K562 (cell line): ENCODE measurements around the gene MAZ. TPM values are rescaled to one million over a fixed set of nuclear protein-coding genes. Genes with fewer than 3 reads are reported as not detected.

Source experiments
- ATAC-seq: fragments of 200-7000 bp; cut with Tn5 transposase; 3 replicates; pipeline ENCODE4 v1.9.1; 2020; ENCODE audit warnings: moderate library complexity
- BruUV-seq: library from RNA; stranded (reverse); fragments of 400-500 nt; replicated peaks from 2 replicates; lab custom pipeline; 2021; lab: Mats Ljungman, UMichigan
- CTCF ChIA-PET: fragments of 300-600 bp; formaldehyde crosslinking; extraction: SDS; loops from one replicate; lab custom pipeline; 2021; ENCODE audit warnings: low intra/inter-chr PET ratio; lab: Yijun Ruan, JAX
- POLR2A ChIA-PET: fragments of 300-600, 350-650 bp; sonication (Branson Sonifier 250); formaldehyde crosslinking; extraction: SDS; loops from one replicate; lab custom pipeline; 2021; ENCODE audit warnings: antibody characterized with exemption, inconsistent platforms; lab: Yijun Ruan, JAX
- DNase-seq, 4 experiments: peaks; one replicate each; pipeline versions ENCODE4 v3.0.0 to v3.0.0-alpha.2; 2011 to 2018; ENCODE audit warnings: low spot score in 3 of 4, mixed read lengths in 3 of 4; ENCODE audit errors: extremely low read depth in 1 of 4
- FAIRE-seq: peaks from 2 replicates; lab custom pipeline; 2011; peaks lifted over from hg19 to GRCh38; lab: Jason Lieb, UNC
- H2AFZ ChIP-seq: 2 replicates; pipeline ENCODE4 v1.6.0; 2011; ENCODE audit warnings: low read depth, low read length, control low read depth, inconsistent platforms
- H3K27ac ChIP-seq: fragments of 200-600 bp; 3 replicates; pipeline ENCODE4 v1.8.0; 2011; ENCODE audit warnings: low read depth, mild to moderate bottlenecking, control low read depth, inconsistent platforms, low read length, moderate library complexity, mixed read lengths; ENCODE audit errors: extremely low read depth
- H3K27me3 ChIP-seq, 2 experiments: fragments of 300-600 bp in 1 of 2; 2 replicates in 1 of 2; 3 replicates in 1 of 2; pipeline versions ENCODE4 v1.6.0 to v1.8.0; 2011; ENCODE audit warnings: inconsistent platforms in 2 of 2, low read length in 2 of 2, mild to moderate bottlenecking in 1 of 2, mixed read lengths in 1 of 2, moderate library complexity in 1 of 2; ENCODE audit not compliant: control insufficient read depth in 2 of 2, insufficient read depth in 2 of 2
- H3K36me3 ChIP-seq: fragments of 300-600 bp; 3 replicates; pipeline ENCODE4 v1.8.0; 2011; ENCODE audit warnings: mild to moderate bottlenecking, low read length, inconsistent platforms; ENCODE audit not compliant: control insufficient read depth, insufficient read depth
- H3K4me1 ChIP-seq, 2 experiments: fragments of 200-600 bp in 1 of 2; replicated peaks in 1 of 2; 2 replicates in 1 of 2; 3 replicates in 1 of 2; pipeline versions ENCODE4 v1.5.1 to v1.8.0; 2011; ENCODE audit warnings: inconsistent platforms in 2 of 2, low read length in 2 of 2, mild to moderate bottlenecking in 1 of 2, mixed read lengths in 1 of 2, moderate library complexity in 1 of 2; ENCODE audit not compliant: control insufficient read depth in 2 of 2, insufficient read depth in 2 of 2
- H3K4me2 ChIP-seq: 2 replicates; pipeline ENCODE4 v1.6.1; 2011; ENCODE audit warnings: low read length, control low read depth, inconsistent platforms, mixed read lengths; ENCODE audit not compliant: insufficient read depth
- H3K4me3 ChIP-seq: fragments of 200-600 bp; sonication (generic), shearing (Covaris generic); 2 replicates; pipeline ENCODE4 v1.5.1; 2016; ENCODE audit warnings: control low read depth, inconsistent platforms
- H3K79me2 ChIP-seq: fragments of 200-600 bp; 3 replicates; pipeline ENCODE4 v1.8.0; 2011; ENCODE audit warnings: low read length, inconsistent platforms; ENCODE audit not compliant: control insufficient read depth, insufficient read depth
- H3K9ac ChIP-seq, 2 experiments: 2 replicates each; pipeline versions ENCODE4 v1.6.0 to v1.6.1; 2011; ENCODE audit warnings: low read depth in 2 of 2, low read length in 2 of 2, control low read depth in 1 of 2, inconsistent platforms in 1 of 2, mild to moderate bottlenecking in 1 of 2, mixed read lengths in 1 of 2; ENCODE audit not compliant: insufficient read depth in 1 of 2
- H3K9me1 ChIP-seq: one replicate; pipeline ENCODE4 v1.6.0; 2011; ENCODE audit warnings: inconsistent platforms, mild to moderate bottlenecking, low read length, moderate library complexity; ENCODE audit not compliant: control insufficient read depth, insufficient read depth
- H3K9me3 ChIP-seq: replicated peaks from 2 replicates; pipeline ENCODE4 v1.5.1; 2011; ENCODE audit warnings: low read depth, low read length, inconsistent platforms; ENCODE audit not compliant: control insufficient read depth, insufficient read depth
- H4K20me1 ChIP-seq: replicated peaks from 2 replicates; pipeline ENCODE4 v1.6.1; 2011; ENCODE audit warnings: low read length, inconsistent platforms, mixed read lengths; ENCODE audit not compliant: control insufficient read depth, insufficient read depth
- NFIC ChIP-seq: fragments of 450-650 bp; IDR thresholded peaks from 2 replicates; pipeline ENCODE4 v1.6.1; 2017; ENCODE audit warnings: mild to moderate bottlenecking, inconsistent platforms
- POLR2AphosphoS2 ChIP-seq: IDR thresholded peaks from 2 replicates; pipeline ENCODE4 v1.6.1; 2012; ENCODE audit warnings: low read length, improper control_type of control experiment
- SMAD2 ChIP-seq: fragments of 150-350 bp; IDR thresholded peaks from 2 replicates; pipeline ENCODE4 v1.6.1; 2014; ENCODE audit warnings: low read depth, mild to moderate bottlenecking, low read length
- SREBF1 ChIP-seq: fragments of 150-350 bp; IDR thresholded peaks from 2 replicates; pipeline ENCODE4 v1.6.1; 2014; ENCODE audit warnings: antibody characterized with exemption, low read depth, low read length, borderline replicate concordance
- ZKSCAN3 ChIP-seq: fragments of 250-450 bp; sonication (Bioruptor Pico); IDR thresholded peaks from 2 replicates; pipeline ENCODE4 v1.4.0; 2020
- WGBS: fragments of 100-300 bp; shearing (Covaris generic); methylation state at CpG from one replicate; pipeline ENCODE4 v1.1.6; 2016; ENCODE audit warnings: low coverage, mixed read lengths; ENCODE audit not compliant: insufficient coverage; ENCODE audit errors: missing lambda C conversion rate; 5-methylcytosine and 5-hydroxymethylcytosine counted together
- in situ Hi-C: fragments of 300-500 bp; cut with MboI; formaldehyde crosslinking; loops from 4 replicates; pipeline ENCODE4 v1.15.0; 2018; ENCODE audit warnings: inconsistent platforms, mixed read lengths
- intact Hi-C: fragments of 100-400 bp; cut with micrococcal nuclease; formaldehyde crosslinking; loops from 2 replicates; pipeline ENCODE4 v1.14.2; 2022
- polyA plus RNA-seq, 8 experiments: library from polyadenylated mRNA; depleted of rRNA in 4 of 8; stranded (reverse) in 5 of 8; unstranded in 3 of 8; fragments of >200 nt; fragmentation: Nextera tagmentation in 2 of 8; fragmentation: Illumina TruSeq in 1 of 8; extraction: Ambion mirVana in 2 of 8; extraction: Trizol in 1 of 8; gene quantifications; 2 replicates each; pipeline versions ENCODE4 v1.2.1 to v1.2.3, GENCODE V29; 2011 to 2014; ENCODE audit warnings: inconsistent platforms in 1 of 8, missing spikeins in 1 of 8
- total RNA-seq, 7 experiments: library from RNA; depleted of rRNA in 6 of 7; stranded (reverse); fragments of >200 nt in 6 of 7; fragmentation: Illumina TruSeq in 2 of 7; extraction: Trizol in 2 of 7; gene quantifications; 2 replicates each; pipeline versions ENCODE4 v1.2.1 to v1.2.3, GENCODE V29; 2011 to 2021; ENCODE audit warnings: low replicate concordance in 1 of 7
- TF ChIP-seq, protein P1 (sequence below): fragments of 450-650 bp; IDR thresholded peaks from 2 replicates; pipeline ENCODE4 v1.6.1; 2018; ENCODE audit warnings: mild to moderate bottlenecking, low read depth; ENCODE audit not compliant: partially characterized antibody
- TF ChIP-seq, protein P2 (sequence below): fragments of 450-650 bp; IDR thresholded peaks from 2 replicates; pipeline ENCODE4 v1.6.1; 2016; ENCODE audit warnings: borderline replicate concordance
- TF ChIP-seq, protein P3 (sequence below): sonication (generic); formaldehyde crosslinking; IDR thresholded peaks from 2 replicates; pipeline ENCODE4 v1.8.0; 2022; ENCODE audit warnings: mild to moderate bottlenecking, missing genetic modification reagents

MAZ gene
- total and polyA plus RNA-seq, 9 of the 15 experiments (the other 6 are each of a cell fraction or from before 2014, with no cell fraction given): 45.4 to 532 (median 250) TPM

DNA sequence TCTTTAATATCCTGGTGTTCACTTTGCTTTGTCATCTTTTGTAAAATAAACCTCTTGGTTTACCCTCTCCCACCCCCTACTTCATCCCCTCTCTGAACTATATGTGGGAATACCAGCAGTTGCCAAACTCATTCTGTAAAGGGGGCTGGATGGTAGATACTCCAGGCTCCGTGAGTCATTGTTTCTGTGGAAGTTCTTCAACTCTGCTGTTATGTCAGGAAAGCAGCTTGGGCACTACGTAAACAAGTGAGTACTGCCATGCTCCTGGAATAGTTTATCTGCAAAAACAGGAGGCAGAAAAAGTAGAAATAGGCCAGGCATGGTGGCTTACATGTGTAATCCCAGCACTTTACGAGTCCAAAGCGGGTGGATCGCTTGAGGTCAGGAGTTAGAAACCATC lies 31.5 kb downstream of the MAZ start:
- H3K9me1 ChIP-seq: no peaks in the 10 kb centered on the region
- H3K4me1 ChIP-seq: peaks cover 0 to 23% of the 10 kb centered on the region in 2 experiments; a peak in 2 of 5 replicates
- no TSS peak for BruUV-seq
- H3K9ac ChIP-seq: no peak overlapping the region
- TF ChIP-seq, protein P1, sequence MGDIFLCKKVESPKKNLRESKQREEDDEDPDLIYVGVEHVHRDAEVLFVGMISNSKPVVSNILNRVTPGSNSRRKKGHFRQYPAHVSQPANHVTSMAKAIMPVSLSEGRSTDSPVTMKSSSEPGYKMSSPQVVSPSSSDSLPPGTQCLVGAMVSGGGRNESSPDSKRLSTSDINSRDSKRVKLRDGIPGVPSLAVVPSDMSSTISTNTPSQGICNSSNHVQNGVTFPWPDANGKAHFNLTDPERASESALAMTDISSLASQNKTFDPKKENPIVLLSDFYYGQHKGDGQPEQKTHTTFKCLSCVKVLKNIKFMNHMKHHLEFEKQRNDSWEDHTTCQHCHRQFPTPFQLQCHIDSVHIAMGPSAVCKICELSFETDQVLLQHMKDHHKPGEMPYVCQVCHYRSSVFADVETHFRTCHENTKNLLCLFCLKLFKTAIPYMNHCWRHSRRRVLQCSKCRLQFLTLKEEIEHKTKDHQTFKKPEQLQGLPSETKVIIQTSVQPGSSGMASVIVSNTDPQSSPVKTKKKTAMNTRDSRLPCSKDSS: no peak
- no peak for TF ChIP-seq NFIC
- no peak for TF ChIP-seq ZKSCAN3 (CRISPR knock-in tag)
- TF ChIP-seq SREBF1: no peak
- TF ChIP-seq, protein P2, sequence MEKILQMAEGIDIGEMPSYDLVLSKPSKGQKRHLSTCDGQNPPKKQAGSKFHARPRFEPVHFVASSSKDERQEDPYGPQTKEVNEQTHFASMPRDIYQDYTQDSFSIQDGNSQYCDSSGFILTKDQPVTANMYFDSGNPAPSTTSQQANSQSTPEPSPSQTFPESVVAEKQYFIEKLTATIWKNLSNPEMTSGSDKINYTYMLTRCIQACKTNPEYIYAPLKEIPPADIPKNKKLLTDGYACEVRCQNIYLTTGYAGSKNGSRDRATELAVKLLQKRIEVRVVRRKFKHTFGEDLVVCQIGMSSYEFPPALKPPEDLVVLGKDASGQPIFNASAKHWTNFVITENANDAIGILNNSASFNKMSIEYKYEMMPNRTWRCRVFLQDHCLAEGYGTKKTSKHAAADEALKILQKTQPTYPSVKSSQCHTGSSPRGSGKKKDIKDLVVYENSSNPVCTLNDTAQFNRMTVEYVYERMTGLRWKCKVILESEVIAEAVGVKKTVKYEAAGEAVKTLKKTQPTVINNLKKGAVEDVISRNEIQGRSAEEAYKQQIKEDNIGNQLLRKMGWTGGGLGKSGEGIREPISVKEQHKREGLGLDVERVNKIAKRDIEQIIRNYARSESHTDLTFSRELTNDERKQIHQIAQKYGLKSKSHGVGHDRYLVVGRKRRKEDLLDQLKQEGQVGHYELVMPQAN: no peak
- TF ChIP-seq POLR2AphosphoS2: no peak
- no peak for TF ChIP-seq SMAD2
- TF ChIP-seq, protein P3, sequence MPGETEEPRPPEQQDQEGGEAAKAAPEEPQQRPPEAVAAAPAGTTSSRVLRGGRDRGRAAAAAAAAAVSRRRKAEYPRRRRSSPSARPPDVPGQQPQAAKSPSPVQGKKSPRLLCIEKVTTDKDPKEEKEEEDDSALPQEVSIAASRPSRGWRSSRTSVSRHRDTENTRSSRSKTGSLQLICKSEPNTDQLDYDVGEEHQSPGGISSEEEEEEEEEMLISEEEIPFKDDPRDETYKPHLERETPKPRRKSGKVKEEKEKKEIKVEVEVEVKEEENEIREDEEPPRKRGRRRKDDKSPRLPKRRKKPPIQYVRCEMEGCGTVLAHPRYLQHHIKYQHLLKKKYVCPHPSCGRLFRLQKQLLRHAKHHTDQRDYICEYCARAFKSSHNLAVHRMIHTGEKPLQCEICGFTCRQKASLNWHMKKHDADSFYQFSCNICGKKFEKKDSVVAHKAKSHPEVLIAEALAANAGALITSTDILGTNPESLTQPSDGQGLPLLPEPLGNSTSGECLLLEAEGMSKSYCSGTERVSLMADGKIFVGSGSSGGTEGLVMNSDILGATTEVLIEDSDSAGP (CRISPR knock-in tag): no peak
- ChIA-PET CTCF (no interaction called here), POLR2A (interaction anchor here (0.6 to 0.9 kb wide), 2 partner anchors 11 to 22 kb away, joined by 3 to 6 read pairs; partner anchors contain the start of gene PAGR1)
- no peak overlapping the region for H3K27ac ChIP-seq
- 44% methylated on average over 5 of the region's 5 CpGs for WGBS
- ATAC-seq (no peak), DNase-seq (no peak), FAIRE-seq (no peak)
- no peak overlapping the region for H3K4me2 ChIP-seq
- intact Hi-C loops (no loop called here), in situ Hi-C loops (no loop called here)
- no peaks in the 10 kb centered on the region for H3K9me3 ChIP-seq
- H3K4me3 ChIP-seq: no peak overlapping the region
- no peak overlapping the region for H2AFZ ChIP-seq
- no peaks in the 10 kb centered on the region for H3K36me3 ChIP-seq
- 0 out of 5 replicates have a peak, but pooled peaks cover 0 to 4% of the 10 kb centered on the region in 2 experiments for H3K27me3 ChIP-seq
- no peaks in the 10 kb centered on the region for H4K20me1 ChIP-seq
- H3K79me2 ChIP-seq: no peaks in the 10 kb centered on the region
